Body of pancreas (tissue), 4 donors: ENCODE results near the gene PRR23A. TPM values are rescaled to one million over a fixed set of nuclear protein-coding genes. Genes with fewer than 3 reads are reported as not detected.

Source experiments
- ATAC-seq: fragments of 150-250 bp; one replicate; pipeline ENCODE4 v1.9.1; 2016
- DNase-seq, 4 donors: peaks; one replicate each; pipeline ENCODE4 v3.0.0-alpha.2; 2019
- H3K27ac ChIP-seq, 4 donors: fragments of 200-600 bp; sonication (generic); 1 replicate in 3 of 4; 2 replicates in 1 of 4; pipeline versions ENCODE4 v1.5.1 to v1.6.1; 2016 to 2019; ENCODE audit warnings: mild to moderate bottlenecking in 1 of 4, mixed read lengths in 1 of 4, moderate library complexity in 1 of 4
- H3K27me3 ChIP-seq, 2 donors: fragments of 200-600 bp; sonication (generic); one replicate each; pipeline ENCODE4 v1.6.0; 2016; ENCODE audit warnings: mild to moderate bottlenecking in 1 of 2
- H3K36me3 ChIP-seq, 2 donors: fragments of 200-600 bp; sonication (generic); replicated peaks in 1 of 2; 2 replicates each; pipeline ENCODE4 v1.5.1; 2016; ENCODE audit warnings: low read depth in 2 of 2; ENCODE audit not compliant: insufficient read depth in 1 of 2
- H3K4me1 ChIP-seq: fragments of 200-600 bp; sonication (generic); one replicate; pipeline ENCODE4 v1.6.0; 2016
- H3K4me3 ChIP-seq, 2 donors: fragments of 200-600 bp; sonication (generic); 1 replicate in 1 of 2; 2 replicates in 1 of 2; pipeline ENCODE4 v1.5.1; 2016 to 2019
- H3K9me3 ChIP-seq, 3 donors: fragments of 200-600 bp; sonication (generic); 1 replicate in 2 of 3; 2 replicates in 1 of 3; pipeline ENCODE4 v1.5.1; 2016
- POLR2A ChIP-seq, 3 donors: fragments of 450-650 bp; IDR thresholded peaks; one replicate each; pipeline ENCODE4 v1.6.1; 2016; ENCODE audit warnings: antibody characterized with exemption in 3 of 3, mild to moderate bottlenecking in 2 of 3
- WGBS, 2 donors: methylation state at CpG; one replicate each; pipeline ENCODE4 v1.1.5; 2017; 5-methylcytosine and 5-hydroxymethylcytosine counted together
- intact Hi-C: fragments of 100-400 bp; cut with DNase I; formaldehyde crosslinking; loops from one replicate; pipeline ENCODE4 v1.15.1; 2023
- total RNA-seq, 2 donors: library from RNA; depleted of rRNA; stranded (reverse); fragments of >200 nt; gene quantifications; one replicate each; pipeline ENCODE4 v1.1.0, GENCODE V29; 2016
- TF ChIP-seq, protein P1 (sequence below), 7 experiments: fragments of 450-650 bp in 4 of 7; fragments of 200-600 bp in 3 of 7; sonication (generic) in 3 of 7; IDR thresholded peaks; one replicate each; pipeline ENCODE4 v1.5.1; 2016 to 2019; ENCODE audit warnings: antibody characterized with exemption in 7 of 7

PRR23A gene
- total RNA-seq, 2 donors from 2014 or later, result not detected

DNA sequence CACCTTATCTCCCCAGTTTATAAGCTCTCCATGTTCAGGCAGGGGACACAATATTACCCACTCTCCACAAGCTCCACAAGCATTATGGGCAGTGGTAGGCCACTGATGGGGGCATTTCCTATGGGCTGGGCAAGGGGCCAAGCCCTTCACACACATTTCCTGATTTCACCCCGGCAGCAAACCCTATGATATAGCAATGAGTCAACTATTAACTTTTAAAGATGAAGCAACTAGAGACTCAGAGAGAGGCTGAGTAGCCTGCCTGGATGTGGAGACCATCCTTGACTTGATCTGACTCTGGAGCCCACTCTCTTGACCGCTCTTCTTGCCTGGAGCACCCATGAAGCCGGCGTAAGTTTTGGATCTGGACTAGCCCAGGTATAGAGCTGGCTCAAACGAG, 31.6 kb downstream of the PRR23A start:
- ATAC-seq (no peak), DNase-seq (no peak)
- Histone ChIP-seq H3K9me3 (no peaks in the 10 kb centered on the region), H3K4me3 (no peak overlapping the region), H3K4me1 (no peaks in the 10 kb centered on the region), H3K27ac (no peak overlapping the region), H3K27me3 (no peaks in the 10 kb centered on the region), H3K36me3 (no peaks in the 10 kb centered on the region)
- intact Hi-C loops, result no loop called here
- no peak for TF ChIP-seq POLR2A (IDR thresholded peaks at IDR 0.05)
- TF ChIP-seq, protein P1, sequence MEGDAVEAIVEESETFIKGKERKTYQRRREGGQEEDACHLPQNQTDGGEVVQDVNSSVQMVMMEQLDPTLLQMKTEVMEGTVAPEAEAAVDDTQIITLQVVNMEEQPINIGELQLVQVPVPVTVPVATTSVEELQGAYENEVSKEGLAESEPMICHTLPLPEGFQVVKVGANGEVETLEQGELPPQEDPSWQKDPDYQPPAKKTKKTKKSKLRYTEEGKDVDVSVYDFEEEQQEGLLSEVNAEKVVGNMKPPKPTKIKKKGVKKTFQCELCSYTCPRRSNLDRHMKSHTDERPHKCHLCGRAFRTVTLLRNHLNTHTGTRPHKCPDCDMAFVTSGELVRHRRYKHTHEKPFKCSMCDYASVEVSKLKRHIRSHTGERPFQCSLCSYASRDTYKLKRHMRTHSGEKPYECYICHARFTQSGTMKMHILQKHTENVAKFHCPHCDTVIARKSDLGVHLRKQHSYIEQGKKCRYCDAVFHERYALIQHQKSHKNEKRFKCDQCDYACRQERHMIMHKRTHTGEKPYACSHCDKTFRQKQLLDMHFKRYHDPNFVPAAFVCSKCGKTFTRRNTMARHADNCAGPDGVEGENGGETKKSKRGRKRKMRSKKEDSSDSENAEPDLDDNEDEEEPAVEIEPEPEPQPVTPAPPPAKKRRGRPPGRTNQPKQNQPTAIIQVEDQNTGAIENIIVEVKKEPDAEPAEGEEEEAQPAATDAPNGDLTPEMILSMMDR (IDR thresholded peaks at IDR 0.05), result no peak
- WGBS, 2 donors, result 79 to 82% methylated on average over 5 of the region's 5 CpGs

DNA sequence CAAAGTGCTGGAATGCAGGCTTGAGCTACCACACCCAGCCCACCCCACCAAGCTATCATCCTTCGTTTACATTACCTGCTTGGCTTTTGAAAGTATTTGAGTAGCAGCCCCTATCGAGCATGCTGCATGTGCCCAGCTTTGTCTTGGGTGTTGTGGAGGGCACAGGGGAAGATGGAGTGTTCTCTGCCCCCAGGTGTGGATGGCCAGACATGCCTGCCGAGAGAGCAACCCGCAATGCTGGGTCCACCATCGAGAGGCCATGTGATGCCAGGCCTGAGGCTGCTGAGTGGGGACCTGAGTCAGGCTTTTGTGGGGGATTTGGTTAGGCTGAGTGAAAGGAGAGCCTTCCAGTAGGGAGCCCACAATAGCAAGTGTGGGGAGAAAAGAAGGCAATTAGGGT, 33.1 kb downstream of the PRR23A start:
- H3K27me3 ChIP-seq, result no peaks in the 10 kb centered on the region
- 82 to 93% methylated on average over 5 of the region's 5 CpGs for WGBS, 2 donors
- intact Hi-C loops, result no loop called here
- no peak overlapping the region for H3K4me3 ChIP-seq
- no peak for ATAC-seq
- no peaks in the 10 kb centered on the region for H3K4me1 ChIP-seq
- no peaks in the 10 kb centered on the region for H3K36me3 ChIP-seq
- no peak overlapping the region for H3K27ac ChIP-seq
- DNase-seq, result no peak
- H3K9me3 ChIP-seq, result no peaks in the 10 kb centered on the region
- TF ChIP-seq, protein P1 (IDR thresholded peaks at IDR 0.05), result no peak

DNA sequence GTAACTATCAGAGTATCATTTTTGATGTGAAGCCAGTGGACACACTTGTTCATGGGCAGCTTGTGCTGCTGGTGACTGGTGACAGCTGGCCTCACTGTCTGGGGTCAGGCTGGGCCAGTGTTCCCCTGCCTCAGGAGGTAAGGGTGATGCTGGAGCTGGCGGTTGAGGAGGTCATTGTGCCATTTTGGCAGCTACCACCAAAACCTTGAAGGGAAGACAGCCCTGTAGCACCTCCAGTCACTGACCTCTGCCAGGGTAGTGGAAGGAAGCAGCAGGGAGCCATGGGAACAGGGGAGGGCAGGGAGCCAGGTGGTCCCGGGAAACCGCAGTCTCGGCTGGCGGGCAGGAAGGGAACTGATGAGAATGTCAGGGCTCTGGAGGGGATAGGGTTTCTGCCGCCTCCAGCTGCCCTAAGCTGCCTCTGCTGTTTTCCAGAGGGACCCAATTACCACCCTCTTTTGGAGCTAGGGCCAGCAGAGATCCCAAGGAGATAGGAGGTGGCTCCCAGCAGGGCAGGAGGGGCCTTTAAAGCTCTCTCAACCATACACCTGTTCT, 34.2 kb downstream of the PRR23A start:
- Histone ChIP-seq H3K36me3 (no peaks in the 10 kb centered on the region), H3K9me3 (no peaks in the 10 kb centered on the region), H3K4me3 (no peak overlapping the region), H3K27me3 (no peaks in the 10 kb centered on the region), H3K4me1 (no peaks in the 10 kb centered on the region), H3K27ac (no peak overlapping the region)
- intact Hi-C loops, result no loop called here
- TF ChIP-seq POLR2A (IDR thresholded peaks at IDR 0.05), result no peak
- TF ChIP-seq, protein P1 (IDR thresholded peaks at IDR 0.05), result no peak
- WGBS, 2 donors, result 77 to 81% methylated on average over 6 of the region's 6 CpGs
- no peak for ATAC-seq
- DNase-seq, result no peak

DNA sequence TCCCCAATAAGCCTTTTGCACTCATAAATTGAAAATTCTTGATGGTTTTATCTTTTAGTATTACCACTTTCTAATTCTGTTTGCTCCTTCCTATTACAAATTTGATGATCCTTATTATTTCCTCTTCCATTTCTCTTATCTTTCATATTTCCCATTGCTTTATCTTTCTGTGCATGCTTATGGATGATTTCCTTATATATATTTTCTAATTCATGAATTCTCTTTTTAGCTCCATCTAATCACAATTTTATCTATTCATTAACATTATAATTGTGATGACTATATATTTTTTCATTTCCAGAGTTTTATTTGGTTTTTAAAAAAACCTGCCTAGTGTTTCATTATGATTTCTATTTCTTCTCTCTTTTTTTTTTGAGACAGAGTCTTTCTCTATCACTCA, 41.1 kb downstream of the PRR23A start:
- Histone ChIP-seq H3K4me3 (no peak overlapping the region), H3K4me1 (no peaks in the 10 kb centered on the region), H3K9me3 (no peaks in the 10 kb centered on the region), H3K36me3 (no peaks in the 10 kb centered on the region), H3K27me3 (peaks cover 0 to 6% of the 10 kb centered on the region in 2 donors), H3K27ac (no peak overlapping the region)
- TF ChIP-seq, protein P1 (IDR thresholded peaks at IDR 0.05), result no peak
- no peak for TF ChIP-seq POLR2A (IDR thresholded peaks at IDR 0.05)
- DNase-seq (no peak), ATAC-seq (no peak)
- intact Hi-C loops, result no loop called here

DNA sequence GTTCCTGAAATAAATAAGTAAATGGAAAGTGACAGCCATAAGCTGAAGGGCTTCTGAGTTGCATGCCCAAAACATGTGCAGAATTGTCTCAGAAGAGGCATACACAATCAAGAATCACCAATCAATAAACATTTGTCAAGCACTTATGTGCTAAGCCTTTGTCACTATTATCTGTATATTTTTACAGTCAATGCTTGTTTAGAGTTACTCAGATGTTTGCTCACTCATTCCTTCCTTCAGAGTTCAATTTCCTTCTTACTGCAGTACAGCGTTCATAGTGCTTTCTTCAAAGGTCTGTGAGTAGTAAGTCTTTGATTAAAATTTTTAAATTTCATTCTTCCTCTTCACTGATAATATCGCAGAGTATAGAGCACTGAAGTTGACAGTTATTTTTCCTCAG, 41.8 kb downstream of the PRR23A start:
- no peak for ATAC-seq
- H3K9me3 ChIP-seq, result no peaks in the 10 kb centered on the region
- intact Hi-C loops, result no loop called here
- TF ChIP-seq, protein P1 (IDR thresholded peaks at IDR 0.05), result no peak
- TF ChIP-seq POLR2A (IDR thresholded peaks at IDR 0.05), result no peak
- H3K27ac ChIP-seq, result no peak overlapping the region
- H3K27me3 ChIP-seq, result peaks cover 0 to 6% of the 10 kb centered on the region in 2 donors
- 82 to 85% methylated on average over 2 of the region's 2 CpGs for WGBS, 2 donors
- DNase-seq, result no peak
- no peaks in the 10 kb centered on the region for H3K4me1 ChIP-seq
- H3K36me3 ChIP-seq, result no peaks in the 10 kb centered on the region
- H3K4me3 ChIP-seq, result no peak overlapping the region
